SJCRH30 (cell line): ENCODE results near the gene HID1. TPM values are rescaled to one million over a fixed set of nuclear protein-coding genes. Genes with fewer than 3 reads are reported as not detected.
"Not testable (repeated sequence)": the region's sequence is repeated elsewhere in the genome, so short reads cannot be mapped to it uniquely, and the experiment has no call there.

Experiments
- DNase-seq, 2 experiments: peaks; one replicate each; pipeline ENCODE4 v3.0.0-alpha.2; 2015 to 2020
- H3K27ac ChIP-seq: fragments of 250-450 bp; sonication (Bioruptor Pico); 2 replicates; pipeline ENCODE4 v1.5.1; 2020; ENCODE audit warnings: mild to moderate bottlenecking, moderate library complexity
- H3K27me3 ChIP-seq: fragments of 250-450 bp; sonication (Bioruptor Pico); 2 replicates; pipeline ENCODE4 v1.5.1; 2020; ENCODE audit warnings: mild to moderate bottlenecking, moderate library complexity
- H3K36me3 ChIP-seq: fragments of 250-450 bp; sonication (Bioruptor Pico); 2 replicates; pipeline ENCODE4 v1.5.1; 2020; ENCODE audit warnings: mild to moderate bottlenecking, moderate library complexity
- H3K4me1 ChIP-seq: fragments of 250-450 bp; sonication (Bioruptor Pico); 2 replicates; pipeline ENCODE4 v1.5.1; 2020; ENCODE audit warnings: mild to moderate bottlenecking, moderate library complexity
- H3K4me3 ChIP-seq: fragments of 250-450 bp; sonication (Bioruptor Pico); 2 replicates; pipeline ENCODE4 v1.5.1; 2020; ENCODE audit warnings: mild to moderate bottlenecking, moderate library complexity
- H3K9me3 ChIP-seq: fragments of 250-450 bp; sonication (Bioruptor Pico); replicated peaks from 2 replicates; pipeline ENCODE4 v1.5.1; 2020; ENCODE audit warnings: mild to moderate bottlenecking, moderate library complexity
- total RNA-seq: library from RNA; depleted of rRNA; stranded (reverse); fragments of >200 nt; shearing (Covaris generic); gene quantifications from 2 replicates; pipeline ENCODE4 v1.2.3, GENCODE V29; 2014

HID1 gene
- total RNA-seq, 1 experiment from 2014 or later = 1.7 TPM

DNA sequence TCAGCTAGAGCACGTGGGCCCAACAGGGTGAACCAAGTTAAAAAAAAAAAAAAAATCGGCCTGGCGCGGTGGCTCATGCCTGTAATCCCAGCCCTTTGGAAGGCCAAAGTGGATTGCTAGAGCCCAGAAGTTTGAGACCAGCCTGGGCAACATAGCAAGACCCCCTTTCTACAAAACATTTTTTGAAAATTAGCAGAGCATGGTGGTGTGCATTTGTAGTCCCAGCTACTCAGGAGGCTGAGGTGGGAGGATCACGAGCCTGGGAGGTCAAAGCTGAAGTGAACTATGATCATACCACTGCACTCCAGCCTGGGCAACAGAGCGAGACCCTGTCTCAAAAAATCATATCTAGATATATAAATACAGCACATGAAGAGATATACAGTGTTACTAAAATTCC lies 33.5 kb upstream of the HID1 start:
- DNase-seq, H3K27me3 ChIP-seq, H3K4me3 ChIP-seq, H3K27ac ChIP-seq, H3K9me3 ChIP-seq: not testable (repeated sequence)
- Histone ChIP-seq H3K36me3 (peaks cover 10% of the 10 kb centered on the region), H3K4me1 (peaks cover 18% of the 10 kb centered on the region)

DNA sequence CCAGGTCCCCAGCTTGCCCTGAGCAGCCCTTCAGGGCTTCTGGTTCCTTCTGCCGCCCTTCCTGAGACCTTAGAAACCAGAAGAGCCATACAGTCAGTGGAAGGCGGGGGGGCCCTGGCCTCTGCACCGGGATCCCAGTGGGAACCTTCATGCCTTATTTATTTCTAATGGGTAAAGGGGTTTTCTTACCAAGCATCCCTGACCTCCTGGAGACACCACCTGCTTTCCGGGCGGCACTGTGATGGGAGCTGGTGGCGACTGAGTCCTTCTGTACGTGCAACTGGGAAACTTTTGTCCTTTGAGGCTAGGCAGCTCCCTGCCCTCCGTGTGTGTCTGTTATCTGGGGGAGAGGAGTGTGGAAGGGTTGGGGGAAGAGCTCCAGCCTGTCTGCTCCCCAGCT lies 32.7 kb upstream of the HID1 start:
- H3K9me3 ChIP-seq = no peaks in the 10 kb centered on the region
- H3K4me1 ChIP-seq = peaks cover 14% of the 10 kb centered on the region
- H3K27ac ChIP-seq = no peak overlapping the region
- DNase-seq = no peak
- H3K36me3 ChIP-seq = peaks cover 10% of the 10 kb centered on the region
- H3K27me3 ChIP-seq = no peaks in the 10 kb centered on the region
- H3K4me3 ChIP-seq = no peak overlapping the region

DNA sequence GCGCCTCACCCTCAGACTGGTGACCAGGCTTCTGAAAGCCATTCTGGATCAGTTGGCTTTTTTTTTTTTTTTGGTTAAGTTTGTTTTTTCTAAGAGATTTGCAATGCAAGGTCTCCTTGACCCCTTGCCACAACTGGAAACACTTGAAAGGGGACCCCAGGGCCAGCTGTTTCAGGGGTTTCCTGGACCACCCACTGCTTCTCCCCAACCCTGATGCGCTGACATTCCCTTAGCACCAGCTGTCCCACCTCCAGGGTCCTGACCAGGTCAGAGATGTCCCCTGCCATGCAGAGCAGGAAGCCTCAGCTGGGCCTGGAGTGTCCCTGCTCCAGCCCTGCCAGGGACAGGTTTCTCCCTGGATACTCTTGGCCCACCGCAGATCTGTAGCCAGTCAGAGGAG lies 31.8 kb upstream of the HID1 start:
- H3K9me3 ChIP-seq = no peaks in the 10 kb centered on the region
- no peaks in the 10 kb centered on the region for H3K27me3 ChIP-seq

DNA sequence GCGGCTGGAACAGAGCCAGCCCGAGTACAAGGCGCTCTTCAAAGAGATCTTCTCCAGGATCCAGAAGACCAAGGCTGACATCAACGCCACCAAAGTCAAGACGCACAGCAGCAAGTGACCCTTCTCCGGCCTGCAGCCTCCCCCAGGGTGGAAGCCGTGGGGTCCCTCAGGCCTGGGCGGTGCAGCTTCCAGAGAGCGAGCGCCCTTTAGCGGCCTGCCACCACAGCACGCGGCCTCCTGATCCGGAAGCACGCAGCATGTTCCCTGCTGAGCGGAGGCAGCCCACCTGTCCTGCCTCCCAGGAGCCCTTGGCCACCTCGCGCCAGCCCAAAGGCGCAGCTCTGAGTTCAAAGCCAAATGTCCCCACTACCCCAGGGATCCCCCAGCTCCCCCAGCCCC lies 31.4 kb upstream of the HID1 start:
- H3K27ac ChIP-seq = no peak overlapping the region
- H3K4me1 ChIP-seq = peaks cover 14% of the 10 kb centered on the region
- H3K36me3 ChIP-seq = peaks cover 10% of the 10 kb centered on the region
- DNase-seq = no peak
- H3K27me3 ChIP-seq = no peaks in the 10 kb centered on the region
- no peaks in the 10 kb centered on the region for H3K9me3 ChIP-seq
- no peak overlapping the region for H3K4me3 ChIP-seq

More for the DNA sequence above, 31.8 kb upstream of the HID1 start:
- peaks cover 14% of the 10 kb centered on the region for H3K4me1 ChIP-seq
- H3K4me3 ChIP-seq = no peak overlapping the region
- DNase-seq = peak; percentile 74 to 75
- H3K27ac ChIP-seq = no peak overlapping the region
- peaks cover 10% of the 10 kb centered on the region for H3K36me3 ChIP-seq

DNA sequence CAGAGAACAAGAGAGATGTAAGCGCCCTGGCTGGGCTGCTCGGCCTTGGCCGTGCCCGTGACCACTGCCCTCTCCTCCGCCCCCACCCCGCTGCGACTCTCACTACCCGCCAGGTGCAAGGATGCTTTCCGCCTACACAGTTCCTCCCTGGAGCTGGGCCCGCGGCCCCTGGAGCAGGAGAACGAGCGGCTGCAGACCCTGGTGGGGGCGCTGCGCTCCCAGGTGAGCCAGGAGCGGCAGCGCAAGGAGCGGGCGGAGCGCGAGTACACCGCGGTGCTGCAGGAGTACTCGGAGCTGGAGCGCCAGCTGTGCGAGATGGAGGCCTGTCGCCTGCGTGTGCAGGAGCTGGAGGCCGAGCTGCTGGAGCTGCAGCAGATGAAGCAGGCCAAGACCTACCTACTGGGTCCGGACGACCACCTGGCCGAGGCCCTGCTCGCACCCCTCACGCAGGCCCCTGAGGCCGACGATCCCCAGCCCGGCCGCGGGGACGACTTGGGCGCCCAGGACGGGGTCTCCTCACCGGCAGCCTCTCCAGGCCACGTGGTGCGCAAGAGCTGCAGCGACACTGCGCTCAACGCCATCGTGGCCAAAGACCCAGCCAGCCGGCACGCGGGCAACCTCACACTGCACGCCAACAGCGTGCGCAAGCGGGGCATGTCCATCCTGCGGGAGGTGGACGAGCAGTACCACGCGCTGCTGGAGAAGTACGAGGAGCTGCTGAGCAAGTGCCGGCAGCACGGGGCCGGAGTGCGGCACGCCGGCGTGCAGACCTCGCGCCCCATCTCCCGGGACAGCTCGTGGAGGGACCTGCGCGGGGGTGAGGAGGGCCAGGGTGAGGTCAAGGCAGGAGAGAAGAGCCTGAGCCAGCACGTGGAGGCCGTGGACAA lies 30.8 kb upstream of the HID1 start:
- Histone ChIP-seq H3K4me3 (no peak overlapping the region), H3K27me3 (no peaks in the 10 kb centered on the region), H3K36me3 (peaks cover 10% of the 10 kb centered on the region), H3K4me1 (peaks cover 14% of the 10 kb centered on the region), H3K9me3 (no peaks in the 10 kb centered on the region), H3K27ac (no peak overlapping the region)
- no peak for DNase-seq

DNA sequence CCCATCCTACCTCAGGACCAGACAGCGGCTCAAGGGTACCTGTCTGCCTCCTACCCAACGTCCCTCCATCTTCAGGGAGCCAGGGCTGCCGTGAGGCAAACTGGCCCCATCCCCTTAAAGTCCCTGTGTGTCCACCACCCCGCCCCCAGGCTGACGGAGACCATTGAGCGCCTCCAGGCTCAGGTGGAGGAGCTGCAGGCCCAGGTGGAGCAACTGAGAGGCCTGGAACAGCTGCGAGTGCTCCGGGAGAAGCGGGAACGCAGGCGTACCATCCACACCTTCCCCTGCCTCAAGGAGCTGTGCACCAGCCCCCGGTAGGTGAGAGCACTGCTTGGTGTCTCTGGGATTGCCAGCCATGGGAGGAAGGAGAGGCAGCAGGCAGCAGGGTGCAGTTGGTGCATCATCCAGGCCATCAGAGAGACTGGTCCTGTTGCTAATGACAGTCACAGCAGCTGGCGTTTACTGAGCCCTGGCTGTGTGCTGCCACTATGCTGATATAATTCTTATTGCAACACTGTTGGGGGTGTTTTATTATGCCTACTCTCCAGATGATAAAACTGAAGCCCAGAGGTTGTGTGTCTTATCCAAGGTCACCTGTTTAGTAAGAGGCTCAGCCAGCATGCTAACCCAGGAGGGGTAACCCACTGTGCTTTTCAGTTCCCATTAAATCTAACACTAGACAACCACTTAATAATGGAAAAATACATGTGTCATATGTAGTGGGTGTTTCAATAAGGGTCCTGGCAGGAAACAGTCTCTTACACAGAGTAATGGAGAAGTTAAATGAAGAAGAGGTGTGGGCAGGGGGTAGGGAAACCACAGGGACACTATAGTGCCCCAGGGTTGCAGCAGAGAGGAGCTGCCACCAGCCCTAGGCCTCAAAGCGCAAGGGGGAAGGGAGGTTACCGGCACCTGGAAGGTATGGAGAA lies 29.6 kb upstream of the HID1 start:
- no peak overlapping the region for H3K4me3 ChIP-seq
- peaks cover 14% of the 10 kb centered on the region for H3K4me1 ChIP-seq
- H3K27ac ChIP-seq = no peak overlapping the region
- peaks cover 10% of the 10 kb centered on the region for H3K36me3 ChIP-seq
- no peak for DNase-seq
- H3K27me3 ChIP-seq = no peaks in the 10 kb centered on the region
- no peaks in the 10 kb centered on the region for H3K9me3 ChIP-seq

DNA sequence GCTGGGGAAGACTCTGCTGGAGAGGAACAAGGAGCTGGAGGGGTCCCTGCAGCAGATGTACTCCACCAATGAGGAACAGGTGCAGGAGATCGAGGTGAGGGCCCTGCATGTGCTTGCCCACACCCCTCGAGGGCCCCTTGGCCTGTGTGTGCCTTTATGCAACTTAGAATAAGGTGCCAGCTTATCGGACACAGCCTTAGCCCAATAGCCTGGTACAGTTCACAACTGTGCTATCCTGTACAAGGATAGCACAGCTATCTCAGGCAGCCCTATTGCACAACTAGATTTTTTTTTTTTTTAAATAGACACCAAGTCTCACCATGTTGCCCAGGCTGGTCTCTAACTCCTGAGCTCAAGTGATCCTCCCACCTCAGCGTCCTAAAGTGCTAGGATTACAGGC lies 27.0 kb upstream of the HID1 start:
- Histone ChIP-seq H3K4me1 (peaks cover 12% of the 10 kb centered on the region), H3K9me3 (no peaks in the 10 kb centered on the region), H3K27ac (no peak overlapping the region), H3K27me3 (no peaks in the 10 kb centered on the region), H3K4me3 (no peak overlapping the region), H3K36me3 (peaks cover 10% of the 10 kb centered on the region)
- no peak for DNase-seq

DNA sequence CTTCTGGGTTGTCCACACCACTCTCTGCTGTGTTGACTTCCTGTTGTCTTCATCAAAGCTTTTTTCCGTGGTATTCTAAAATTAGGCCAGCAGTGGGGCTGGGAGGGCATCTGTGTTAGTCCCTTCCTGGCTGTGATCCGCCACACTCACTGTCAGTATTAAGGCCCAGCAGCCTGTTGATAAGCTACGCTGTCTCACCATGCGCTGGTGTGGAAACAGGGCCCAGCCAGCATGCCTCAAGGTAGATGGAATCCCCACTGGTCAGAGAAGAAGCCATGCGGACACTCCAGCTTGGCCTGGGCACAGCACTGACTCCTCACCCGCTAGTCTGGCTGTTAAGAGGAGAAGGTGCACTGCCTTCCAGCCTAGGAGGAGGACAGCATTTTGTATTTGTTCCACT lies 26.2 kb upstream of the HID1 start:
- Histone ChIP-seq H3K4me1 (peaks cover 4% of the 10 kb centered on the region), H3K9me3 (no peaks in the 10 kb centered on the region), H3K27ac (no peak overlapping the region), H3K27me3 (no peaks in the 10 kb centered on the region), H3K36me3 (peaks cover 10% of the 10 kb centered on the region), H3K4me3 (no peak overlapping the region)
- no peak for DNase-seq

DNA sequence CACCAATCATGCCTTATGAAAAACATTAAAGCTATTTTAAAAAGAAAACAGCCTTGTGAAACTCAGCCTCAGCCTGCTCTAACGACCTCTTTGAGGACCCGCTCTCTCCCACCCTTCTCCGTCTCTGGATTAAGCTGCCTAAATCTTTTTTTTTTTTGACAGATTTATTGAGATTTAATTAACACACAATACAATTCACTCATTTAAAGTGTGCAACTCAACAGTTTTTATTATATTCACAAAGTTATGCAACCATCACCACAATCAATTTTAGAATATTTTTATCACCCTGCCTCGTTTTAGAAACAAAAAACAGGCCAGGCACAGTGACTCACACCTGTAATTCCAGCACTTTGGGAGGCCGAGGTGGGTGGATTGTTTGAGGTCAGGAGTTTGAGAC lies 23.3 kb upstream of the HID1 start:
- Histone ChIP-seq H3K27ac (no peak overlapping the region), H3K4me3 (no peak overlapping the region), H3K36me3 (no peaks in the 10 kb centered on the region), H3K4me1 (no peaks in the 10 kb centered on the region), H3K9me3 (no peaks in the 10 kb centered on the region), H3K27me3 (no peaks in the 10 kb centered on the region)
- DNase-seq = no peak

GRCh38 chr17:74994440-74994839 lies 21.9 kb upstream of the HID1 start:
- DNase-seq = no peak
- no peaks in the 10 kb centered on the region for H3K27me3 ChIP-seq
- no peak overlapping the region for H3K27ac ChIP-seq
- H3K36me3 ChIP-seq = no peaks in the 10 kb centered on the region
- H3K4me1 ChIP-seq = no peaks in the 10 kb centered on the region
- H3K9me3 ChIP-seq = no peaks in the 10 kb centered on the region
- no peak overlapping the region for H3K4me3 ChIP-seq

DNA sequence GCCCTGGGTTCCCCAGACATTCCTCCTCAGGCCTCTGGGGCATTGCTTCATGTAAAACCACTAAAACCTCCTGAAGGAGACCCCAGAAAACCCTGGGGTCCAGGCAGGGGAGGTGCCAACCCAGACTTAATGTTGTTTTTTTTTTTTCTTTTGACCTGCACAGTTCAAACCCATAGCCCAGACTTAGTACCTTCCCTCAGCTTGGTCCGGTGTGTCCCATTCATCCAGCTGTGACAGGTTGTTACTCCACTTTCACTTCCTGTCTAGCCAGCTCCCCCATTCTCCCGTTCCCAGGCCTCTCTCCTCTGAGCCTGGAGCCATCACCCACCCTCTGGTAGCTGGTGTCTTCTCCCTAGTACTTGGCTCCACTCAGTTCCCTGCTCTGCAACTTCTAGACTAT lies 19.7 kb upstream of the HID1 start:
- Histone ChIP-seq H3K27ac (no peak overlapping the region), H3K4me3 (no peak overlapping the region), H3K9me3 (no peaks in the 10 kb centered on the region), H3K27me3 (no peaks in the 10 kb centered on the region), H3K4me1 (no peaks in the 10 kb centered on the region), H3K36me3 (no peaks in the 10 kb centered on the region)
- no peak for DNase-seq

GRCh38 chr17:74990581-74991105 lies 18.1 kb upstream of the HID1 start:
- Histone ChIP-seq H3K36me3 (no peaks in the 10 kb centered on the region), H3K4me1 (no peaks in the 10 kb centered on the region), H3K4me3 (no peak overlapping the region), H3K27ac (no peak overlapping the region), H3K27me3 (no peaks in the 10 kb centered on the region), H3K9me3 (no peaks in the 10 kb centered on the region)
- DNase-seq = no peak

DNA sequence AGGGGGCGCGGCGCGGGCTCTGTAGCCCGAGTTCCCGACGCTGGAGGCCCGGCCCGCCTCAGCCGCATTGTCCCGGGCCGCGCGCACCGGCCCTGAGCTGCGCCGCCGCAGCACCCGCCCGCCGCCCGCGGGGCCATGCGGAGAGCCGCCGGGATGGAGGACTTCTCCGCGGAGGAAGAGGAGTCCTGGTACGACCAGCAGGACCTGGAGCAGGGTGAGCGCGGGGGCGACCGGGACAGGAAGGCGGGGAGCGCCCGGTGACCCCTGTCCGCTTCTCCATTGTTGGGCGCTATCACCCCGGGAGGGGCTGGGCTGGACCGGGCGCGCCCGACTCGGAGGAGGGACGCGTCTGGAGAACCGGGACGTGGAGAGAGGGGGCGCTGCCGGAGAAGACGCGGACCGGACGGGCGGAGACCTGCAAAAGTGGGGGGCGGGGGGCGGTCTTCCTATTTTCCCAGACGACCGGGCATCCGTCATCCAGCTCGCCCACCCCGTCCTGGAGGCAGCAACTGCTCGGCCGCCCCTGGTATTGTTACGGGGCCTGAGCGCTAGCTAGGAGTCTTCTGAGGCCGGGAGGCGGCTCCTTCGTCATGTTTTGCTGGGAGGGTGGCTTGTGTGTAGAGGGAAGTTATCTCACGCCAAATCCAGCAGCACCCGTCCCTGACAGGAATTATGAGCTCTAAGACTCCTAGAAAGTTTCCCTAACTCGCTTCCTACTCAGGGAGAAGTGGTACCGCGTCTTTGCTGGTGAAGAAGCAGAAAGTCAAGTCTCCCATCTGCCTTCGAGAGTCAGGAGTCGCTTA lies 15.6 kb upstream of the HID1 start:
- H3K27ac ChIP-seq = peak overlapping the region; percentile 5; the same call in 1 of the 2 replicates
- no peaks in the 10 kb centered on the region for H3K27me3 ChIP-seq
- peak overlapping the region; percentile 75 for H3K4me3 ChIP-seq
- H3K36me3 ChIP-seq = no peaks in the 10 kb centered on the region
- DNase-seq = peak; percentile 75 to 76
- no peaks in the 10 kb centered on the region for H3K9me3 ChIP-seq
- no peaks in the 10 kb centered on the region for H3K4me1 ChIP-seq

DNA sequence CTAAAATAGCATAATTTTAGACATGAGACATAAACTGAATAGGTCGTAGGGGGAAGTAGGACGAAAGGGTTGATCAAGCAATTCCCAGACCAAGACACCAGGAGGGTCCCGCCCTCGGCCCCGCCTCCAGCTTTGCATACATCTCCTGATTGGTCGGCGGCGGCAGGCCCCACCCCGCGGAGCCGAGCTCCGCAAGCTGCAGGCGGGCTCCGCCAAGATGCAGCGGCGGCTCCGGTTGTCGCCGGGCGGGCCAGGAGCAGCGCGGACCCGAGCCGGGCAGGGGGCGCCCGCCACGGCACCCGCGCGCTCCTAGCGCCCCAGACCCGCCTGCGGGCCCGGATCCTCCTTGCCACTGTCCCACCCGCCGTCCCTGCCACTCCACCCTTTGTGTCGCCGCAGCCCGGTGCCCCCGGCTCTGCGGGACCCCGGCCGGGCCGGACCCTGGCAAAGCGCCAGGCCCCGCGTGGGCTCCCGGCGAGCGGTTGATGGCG lies 14.9 kb upstream of the HID1 start, which contains the start of gene CDR2L:
Gene CDR2L (plus strand): TSS at position 215 of the 491 bp plus-strand sequence. CDS start 412 bp downstream, outside the sequence.
- H3K4me1 ChIP-seq = no peaks in the 10 kb centered on the region
- DNase-seq = peak; percentile 97
- H3K27me3 ChIP-seq = no peaks in the 10 kb centered on the region
- H3K4me3 ChIP-seq = peak within 1 kb of the TSS; percentile 75
- no peaks in the 10 kb centered on the region for H3K36me3 ChIP-seq
- peak within 1 kb of the TSS; percentile 5; the same call in 1 of the 2 replicates for H3K27ac ChIP-seq
- H3K9me3 ChIP-seq = no peaks in the 10 kb centered on the region
